ENCODE data around the gene ADGRG2. TPM values are rescaled to one million over a fixed set of nuclear protein-coding genes. Genes with fewer than 3 reads are reported as not detected.

Gene ADGRG2
- total RNA-seq, 4 donors from 2014 or later = 0.11 to 0.16 TPM; not detected in 2

GRCh38 chrX:19007868-19008267 is 114.4 kb downstream of the ADGRG2 start:
- no peak overlapping the region for H3K27ac ChIP-seq
- H3K9me3 ChIP-seq = no peaks in the 10 kb centered on the region
- no peak for ATAC-seq
- H3K36me3 ChIP-seq = no peaks in the 10 kb centered on the region
- DNase-seq = no peak
- intact Hi-C loops (cut with DNase I; ENCODE audit: low total_unique reads) = no loop called here
- in situ Hi-C loops (cut with MboI; ENCODE audit: low sequenced_read_pairs in 4 of 4) = no loop called here
- H3K4me1 ChIP-seq = no peaks in the 10 kb centered on the region
- TF ChIP-seq, protein P1, sequence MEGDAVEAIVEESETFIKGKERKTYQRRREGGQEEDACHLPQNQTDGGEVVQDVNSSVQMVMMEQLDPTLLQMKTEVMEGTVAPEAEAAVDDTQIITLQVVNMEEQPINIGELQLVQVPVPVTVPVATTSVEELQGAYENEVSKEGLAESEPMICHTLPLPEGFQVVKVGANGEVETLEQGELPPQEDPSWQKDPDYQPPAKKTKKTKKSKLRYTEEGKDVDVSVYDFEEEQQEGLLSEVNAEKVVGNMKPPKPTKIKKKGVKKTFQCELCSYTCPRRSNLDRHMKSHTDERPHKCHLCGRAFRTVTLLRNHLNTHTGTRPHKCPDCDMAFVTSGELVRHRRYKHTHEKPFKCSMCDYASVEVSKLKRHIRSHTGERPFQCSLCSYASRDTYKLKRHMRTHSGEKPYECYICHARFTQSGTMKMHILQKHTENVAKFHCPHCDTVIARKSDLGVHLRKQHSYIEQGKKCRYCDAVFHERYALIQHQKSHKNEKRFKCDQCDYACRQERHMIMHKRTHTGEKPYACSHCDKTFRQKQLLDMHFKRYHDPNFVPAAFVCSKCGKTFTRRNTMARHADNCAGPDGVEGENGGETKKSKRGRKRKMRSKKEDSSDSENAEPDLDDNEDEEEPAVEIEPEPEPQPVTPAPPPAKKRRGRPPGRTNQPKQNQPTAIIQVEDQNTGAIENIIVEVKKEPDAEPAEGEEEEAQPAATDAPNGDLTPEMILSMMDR (IDR thresholded peaks at IDR 0.05 in 4 of 5, conservative IDR thresholded peaks at IDR 0.05 in 1 of 5) = no peak
- TF ChIP-seq POLR2A (IDR thresholded peaks at IDR 0.05) = no peak
- H3K27me3 ChIP-seq = no peaks in the 10 kb centered on the region
- no peak overlapping the region for H3K4me3 ChIP-seq

- Histone ChIP-seq H3K27me3 (no peaks in the 10 kb centered on the region), H3K36me3 (no peaks in the 10 kb centered on the region), H3K4me1 (no peaks in the 10 kb centered on the region), H3K27ac (no peak overlapping the region), H3K9me3 (no peaks in the 10 kb centered on the region), H3K4me3 (no peak overlapping the region)
- DNase-seq (no peak), ATAC-seq (no peak)
- TF ChIP-seq, protein P1 (IDR thresholded peaks at IDR 0.05 in 4 of 5, conservative IDR thresholded peaks at IDR 0.05 in 1 of 5) = no peak
- TF ChIP-seq POLR2A (IDR thresholded peaks at IDR 0.05) = no peak
- in situ Hi-C loops (cut with MboI; ENCODE audit: low sequenced_read_pairs in 4 of 4) = no loop called here
- intact Hi-C loops (cut with DNase I; ENCODE audit: low total_unique reads) = no loop called here
Measured at GRCh38 chrX:19007011-19007410, 115.3 kb downstream of the ADGRG2 start.

GRCh38 chrX:19005909-19006308 is 116.4 kb downstream of the ADGRG2 start:
- no peak overlapping the region for H3K4me3 ChIP-seq
- no peaks in the 10 kb centered on the region for H3K27me3 ChIP-seq
- in situ Hi-C loops (cut with MboI; ENCODE audit: low sequenced_read_pairs in 4 of 4) (no loop called here), intact Hi-C loops (cut with DNase I; ENCODE audit: low total_unique reads) (no loop called here)
- TF ChIP-seq, protein P1 (IDR thresholded peaks at IDR 0.05 in 4 of 5, conservative IDR thresholded peaks at IDR 0.05 in 1 of 5) = no peak
- no peak for TF ChIP-seq POLR2A (IDR thresholded peaks at IDR 0.05)
- H3K27ac ChIP-seq = no peak overlapping the region
- H3K9me3 ChIP-seq = no peaks in the 10 kb centered on the region
- no peak for DNase-seq
- no peak for ATAC-seq
- H3K36me3 ChIP-seq = no peaks in the 10 kb centered on the region
- H3K4me1 ChIP-seq = no peaks in the 10 kb centered on the region

GRCh38 chrX:19003756-19004155 is 118.5 kb downstream of the ADGRG2 start:
- no peaks in the 10 kb centered on the region for H3K27me3 ChIP-seq
- in situ Hi-C loops (cut with MboI; ENCODE audit: low sequenced_read_pairs in 4 of 4) = no loop called here
- H3K27ac ChIP-seq = no peak overlapping the region
- H3K4me3 ChIP-seq = no peak overlapping the region
- intact Hi-C loops (cut with DNase I; ENCODE audit: low total_unique reads) = no loop called here
- no peaks in the 10 kb centered on the region for H3K9me3 ChIP-seq
- DNase-seq (no peak), ATAC-seq (no peak)
- no peak for TF ChIP-seq POLR2A (IDR thresholded peaks at IDR 0.05)
- TF ChIP-seq, protein P1 (IDR thresholded peaks at IDR 0.05 in 4 of 5, conservative IDR thresholded peaks at IDR 0.05 in 1 of 5) = no peak
- H3K4me1 ChIP-seq = no peaks in the 10 kb centered on the region
- no peaks in the 10 kb centered on the region for H3K36me3 ChIP-seq

DNA sequence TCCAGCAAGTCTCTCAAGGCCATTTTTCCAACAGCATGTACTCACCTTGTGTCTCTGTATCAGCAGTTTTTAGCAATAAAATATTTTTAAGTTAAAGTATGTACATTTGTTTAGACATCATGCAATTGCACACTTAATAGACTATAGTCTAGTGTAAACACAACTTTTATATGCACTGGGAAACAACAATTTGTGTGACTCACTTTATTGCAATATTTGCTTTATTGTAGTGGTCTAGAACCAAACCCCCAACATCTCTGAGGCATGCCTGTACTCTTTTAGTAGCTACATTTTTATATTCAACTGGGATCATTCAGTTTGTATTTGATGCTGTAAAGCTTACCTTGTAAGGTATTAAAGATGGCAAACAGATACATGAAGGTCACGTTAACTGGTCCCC is 123.6 kb downstream of the ADGRG2 start:
- no peak overlapping the region for H3K27ac ChIP-seq
- H3K9me3 ChIP-seq = no peaks in the 10 kb centered on the region
- no peaks in the 10 kb centered on the region for H3K36me3 ChIP-seq
- H3K4me1 ChIP-seq = no peaks in the 10 kb centered on the region
- no peak for TF ChIP-seq POLR2A (IDR thresholded peaks at IDR 0.05)
- TF ChIP-seq, protein P1 (IDR thresholded peaks at IDR 0.05 in 4 of 5, conservative IDR thresholded peaks at IDR 0.05 in 1 of 5) = no peak
- in situ Hi-C loops (cut with MboI; ENCODE audit: low sequenced_read_pairs in 4 of 4) (loop anchor here in 2 of 4 donors (25.0 kb wide), 1 partner anchor 339 kb away; the partner anchor contains the start of gene PDHA1 (in 2 of the 2)), intact Hi-C loops (cut with DNase I; ENCODE audit: low total_unique reads) (no loop called here)
- ATAC-seq (no peak), DNase-seq (no peak)
- no peaks in the 10 kb centered on the region for H3K27me3 ChIP-seq
- H3K4me3 ChIP-seq = no peak overlapping the region
